Breast epithelium (tissue), 4 donors: ENCODE measurements around the gene BTN3A1. TPM values are rescaled to one million over a fixed set of nuclear protein-coding genes. Genes with fewer than 3 reads are reported as not detected.

ENCODE experiments used
- DNase-seq, 2 donors: peaks; one replicate each; pipeline ENCODE4 v3.0.0-alpha.2; 2019; ENCODE audit warnings: low spot score in 2 of 2
- H3K27ac ChIP-seq, 2 donors: fragments of 200-600 bp; sonication (generic) in 1 of 2; one replicate each; pipeline ENCODE4 v1.5.1; 2016 to 2019; ENCODE audit warnings: mild to moderate bottlenecking in 1 of 2
- H3K27me3 ChIP-seq, 2 donors: fragments of 200-600 bp; sonication (generic) in 1 of 2; one replicate each; pipeline versions ENCODE4 v1.5.1 to v1.6.0; 2017 to 2019; ENCODE audit warnings: control low read depth in 1 of 2, mild to moderate bottlenecking in 1 of 2
- H3K36me3 ChIP-seq: fragments of 200-600 bp; one replicate; pipeline ENCODE4 v1.5.1; 2019
- H3K4me1 ChIP-seq, 2 donors: fragments of 200-600 bp; sonication (generic); one replicate each; pipeline ENCODE4 v1.5.1; 2016 to 2019; ENCODE audit warnings: control low read depth in 1 of 2
- H3K4me3 ChIP-seq, 3 donors: fragments of 200-600 bp; sonication (generic); 1 replicate in 2 of 3; 2 replicates in 1 of 3; pipeline ENCODE4 v1.5.1; 2016 to 2019; ENCODE audit warnings: mild to moderate bottlenecking in 3 of 3, moderate library complexity in 2 of 3
- H3K9me3 ChIP-seq, 2 donors: fragments of 200-600 bp; sonication (generic) in 1 of 2; one replicate each; pipeline ENCODE4 v1.5.1; 2016 to 2019; ENCODE audit warnings: control low read depth in 1 of 2
- POLR2A ChIP-seq: fragments of 450-650 bp; IDR thresholded peaks from one replicate; pipeline ENCODE4 v1.6.1; 2016; ENCODE audit warnings: antibody characterized with exemption, mild to moderate bottlenecking, moderate library complexity
- POLR2AphosphoS5 ChIP-seq, 3 donors: sonication (generic); formaldehyde crosslinking; IDR thresholded peaks; one replicate each; pipeline ENCODE4 v1.6.1; 2017; ENCODE audit warnings: antibody characterized with exemption in 3 of 3
- intact Hi-C: fragments of 100-400 bp; cut with DNase I; formaldehyde crosslinking; loops from one replicate; pipeline ENCODE4 v1.15.1; 2023; ENCODE audit warnings: low total_unique reads
- total RNA-seq, 3 donors: library from RNA; depleted of rRNA; stranded (reverse); fragments of >200 nt; gene quantifications; one replicate each; pipeline ENCODE4 v1.1.0, GENCODE V29; 2016
- TF ChIP-seq, protein P1 (sequence below), 3 donors: fragments of 450-650 bp; IDR thresholded peaks; one replicate each; pipeline ENCODE4 v1.5.1; 2016 to 2017; ENCODE audit warnings: antibody characterized with exemption in 3 of 3, mild to moderate bottlenecking in 3 of 3, moderate library complexity in 3 of 3

BTN3A1 gene
- total RNA-seq, 3 donors from 2014 or later, result 9.1 to 23.4 (median 12.8) TPM

DNA sequence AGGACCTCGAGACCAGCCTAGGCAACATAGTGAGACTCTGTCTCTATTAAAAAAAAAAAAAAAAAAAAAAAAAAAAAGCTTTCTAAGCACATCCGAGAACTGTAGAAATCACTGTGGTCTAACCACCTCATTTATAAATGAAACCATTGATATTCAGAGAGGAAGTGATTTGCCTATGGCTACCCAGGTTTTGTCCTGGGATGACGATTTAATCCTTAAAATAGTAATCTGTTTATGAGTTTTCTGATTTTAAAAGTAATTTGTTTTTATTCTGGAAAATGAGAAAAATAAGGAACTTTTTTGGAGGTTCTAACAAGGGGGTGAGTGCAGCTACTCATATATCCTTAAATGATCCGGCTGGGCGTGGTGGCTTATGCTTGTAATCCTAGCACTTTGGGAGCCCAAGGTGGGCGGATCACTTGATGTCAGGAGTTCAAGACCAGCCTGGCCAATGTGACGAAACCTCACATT is 43.5 kb upstream of the BTN3A1 start:
- Histone ChIP-seq H3K4me1 (no peaks in the 10 kb centered on the region), H3K4me3 (no peak overlapping the region), H3K27me3 (no peaks in the 10 kb centered on the region), H3K9me3 (no peaks in the 10 kb centered on the region), H3K36me3 (no peaks in the 10 kb centered on the region), H3K27ac (no peak overlapping the region)
- intact Hi-C loops, result no loop called here
- TF ChIP-seq, protein P1, sequence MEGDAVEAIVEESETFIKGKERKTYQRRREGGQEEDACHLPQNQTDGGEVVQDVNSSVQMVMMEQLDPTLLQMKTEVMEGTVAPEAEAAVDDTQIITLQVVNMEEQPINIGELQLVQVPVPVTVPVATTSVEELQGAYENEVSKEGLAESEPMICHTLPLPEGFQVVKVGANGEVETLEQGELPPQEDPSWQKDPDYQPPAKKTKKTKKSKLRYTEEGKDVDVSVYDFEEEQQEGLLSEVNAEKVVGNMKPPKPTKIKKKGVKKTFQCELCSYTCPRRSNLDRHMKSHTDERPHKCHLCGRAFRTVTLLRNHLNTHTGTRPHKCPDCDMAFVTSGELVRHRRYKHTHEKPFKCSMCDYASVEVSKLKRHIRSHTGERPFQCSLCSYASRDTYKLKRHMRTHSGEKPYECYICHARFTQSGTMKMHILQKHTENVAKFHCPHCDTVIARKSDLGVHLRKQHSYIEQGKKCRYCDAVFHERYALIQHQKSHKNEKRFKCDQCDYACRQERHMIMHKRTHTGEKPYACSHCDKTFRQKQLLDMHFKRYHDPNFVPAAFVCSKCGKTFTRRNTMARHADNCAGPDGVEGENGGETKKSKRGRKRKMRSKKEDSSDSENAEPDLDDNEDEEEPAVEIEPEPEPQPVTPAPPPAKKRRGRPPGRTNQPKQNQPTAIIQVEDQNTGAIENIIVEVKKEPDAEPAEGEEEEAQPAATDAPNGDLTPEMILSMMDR (IDR thresholded peaks at IDR 0.05), result no peak
- no peak for TF ChIP-seq POLR2A
- no peak for TF ChIP-seq POLR2AphosphoS5 (IDR thresholded peaks at IDR 0.05)
- no peak for DNase-seq

DNA sequence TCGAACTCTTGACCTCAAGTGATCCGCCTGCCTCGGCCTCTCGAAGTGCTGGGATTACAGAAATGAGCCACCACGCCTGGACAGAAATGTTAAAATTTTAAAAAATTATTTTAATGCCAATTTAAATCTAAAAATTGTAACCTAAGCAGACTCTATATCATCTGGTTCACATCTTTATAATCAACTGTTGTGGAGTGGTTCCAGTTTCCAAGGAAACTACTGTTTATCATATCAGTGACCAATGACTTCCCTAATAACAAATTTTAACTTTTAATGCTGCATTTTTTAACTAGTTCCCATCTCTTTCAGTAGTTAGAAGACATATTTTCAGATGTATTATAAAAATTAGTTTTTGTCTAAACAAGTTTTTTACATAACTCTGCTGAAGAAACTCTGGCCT is 42.3 kb upstream of the BTN3A1 start:
- DNase-seq, result no peak
- Histone ChIP-seq H3K27ac (no peak overlapping the region), H3K4me1 (no peaks in the 10 kb centered on the region), H3K27me3 (no peaks in the 10 kb centered on the region), H3K36me3 (no peaks in the 10 kb centered on the region), H3K4me3 (no peak overlapping the region), H3K9me3 (no peaks in the 10 kb centered on the region)
- intact Hi-C loops, result no loop called here
- TF ChIP-seq, protein P1 (IDR thresholded peaks at IDR 0.05), result no peak
- TF ChIP-seq POLR2AphosphoS5 (IDR thresholded peaks at IDR 0.05) (no peak), POLR2A (no peak)

DNA sequence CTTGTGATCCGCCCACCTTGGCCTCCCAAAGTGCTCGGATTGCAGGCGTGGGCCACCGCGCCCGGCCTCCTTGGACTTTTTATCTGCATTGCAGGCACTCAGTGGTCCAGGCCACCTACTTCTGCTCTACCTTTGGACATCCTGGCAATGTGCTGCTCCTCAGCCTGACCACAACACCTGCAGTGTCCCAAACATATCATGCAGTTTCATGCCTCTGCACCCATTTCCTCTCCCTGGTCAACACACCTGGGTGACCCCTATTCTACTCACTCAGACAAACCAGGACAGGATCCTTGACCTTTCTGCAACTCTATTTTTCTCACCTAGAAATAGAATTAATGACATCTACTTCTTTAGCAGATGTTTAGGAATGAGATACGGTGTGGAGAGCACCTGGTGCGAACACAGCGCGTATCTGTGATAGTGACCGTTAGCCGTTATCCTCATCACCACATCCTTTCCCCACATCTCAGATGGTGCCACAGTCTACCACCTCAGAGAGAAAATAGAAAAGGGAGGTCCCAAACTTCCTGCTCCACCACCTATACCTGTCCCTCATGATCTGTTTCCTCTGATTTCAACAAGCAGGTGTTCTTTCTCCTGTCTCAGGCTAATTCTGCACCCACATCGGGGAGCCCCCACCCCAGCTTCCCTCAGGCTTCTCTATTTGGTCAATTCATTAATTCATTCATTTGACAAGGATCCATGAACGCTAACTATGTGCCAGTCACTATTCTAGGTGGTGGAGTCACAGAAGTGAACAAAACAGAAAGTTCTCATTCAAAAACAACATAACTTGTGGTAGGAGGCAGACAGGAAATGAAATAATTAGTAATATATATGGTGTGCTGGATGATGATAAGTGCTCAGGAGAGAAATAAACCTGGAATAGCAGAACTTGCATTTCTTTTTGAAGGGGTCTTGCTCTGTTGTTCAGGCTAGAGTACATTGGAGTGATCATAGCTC is 41.3 kb upstream of the BTN3A1 start:
- no peak overlapping the region for H3K4me3 ChIP-seq
- no peaks in the 10 kb centered on the region for H3K27me3 ChIP-seq
- H3K36me3 ChIP-seq, result no peaks in the 10 kb centered on the region
- DNase-seq, result no peak
- no peak overlapping the region for H3K27ac ChIP-seq
- no peaks in the 10 kb centered on the region for H3K4me1 ChIP-seq
- TF ChIP-seq, protein P1 (IDR thresholded peaks at IDR 0.05), result no peak
- H3K9me3 ChIP-seq, result no peaks in the 10 kb centered on the region
- intact Hi-C loops, result no loop called here

DNA sequence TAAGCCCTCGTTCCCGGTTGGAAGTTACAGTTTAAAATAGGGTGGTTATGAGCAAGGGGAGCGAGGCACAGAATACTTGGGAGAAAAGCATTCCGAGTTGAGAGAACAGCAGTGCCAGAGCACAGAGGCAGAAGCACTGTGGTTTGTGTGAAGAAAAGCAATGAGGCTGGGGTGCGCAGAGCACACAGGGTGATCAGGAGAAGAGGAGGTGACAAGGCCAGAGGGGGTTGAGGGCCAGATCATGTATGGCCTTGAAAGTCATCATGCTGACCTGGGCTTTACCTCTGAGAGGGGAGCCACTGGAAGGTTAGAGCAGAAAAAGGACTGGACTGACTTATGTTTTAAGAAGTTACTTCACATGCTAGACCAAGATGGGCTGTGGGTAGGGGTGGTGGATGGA is 40.5 kb upstream of the BTN3A1 start:
- intact Hi-C loops, result no loop called here
- no peak for DNase-seq
- no peaks in the 10 kb centered on the region for H3K27me3 ChIP-seq
- H3K27ac ChIP-seq, result no peak overlapping the region
- H3K4me3 ChIP-seq, result no peak overlapping the region
- H3K9me3 ChIP-seq, result no peaks in the 10 kb centered on the region
- no peaks in the 10 kb centered on the region for H3K36me3 ChIP-seq
- no peaks in the 10 kb centered on the region for H3K4me1 ChIP-seq
- TF ChIP-seq POLR2AphosphoS5 (IDR thresholded peaks at IDR 0.05) (no peak), POLR2A (no peak)
- TF ChIP-seq, protein P1 (IDR thresholded peaks at IDR 0.05), result no peak

DNA sequence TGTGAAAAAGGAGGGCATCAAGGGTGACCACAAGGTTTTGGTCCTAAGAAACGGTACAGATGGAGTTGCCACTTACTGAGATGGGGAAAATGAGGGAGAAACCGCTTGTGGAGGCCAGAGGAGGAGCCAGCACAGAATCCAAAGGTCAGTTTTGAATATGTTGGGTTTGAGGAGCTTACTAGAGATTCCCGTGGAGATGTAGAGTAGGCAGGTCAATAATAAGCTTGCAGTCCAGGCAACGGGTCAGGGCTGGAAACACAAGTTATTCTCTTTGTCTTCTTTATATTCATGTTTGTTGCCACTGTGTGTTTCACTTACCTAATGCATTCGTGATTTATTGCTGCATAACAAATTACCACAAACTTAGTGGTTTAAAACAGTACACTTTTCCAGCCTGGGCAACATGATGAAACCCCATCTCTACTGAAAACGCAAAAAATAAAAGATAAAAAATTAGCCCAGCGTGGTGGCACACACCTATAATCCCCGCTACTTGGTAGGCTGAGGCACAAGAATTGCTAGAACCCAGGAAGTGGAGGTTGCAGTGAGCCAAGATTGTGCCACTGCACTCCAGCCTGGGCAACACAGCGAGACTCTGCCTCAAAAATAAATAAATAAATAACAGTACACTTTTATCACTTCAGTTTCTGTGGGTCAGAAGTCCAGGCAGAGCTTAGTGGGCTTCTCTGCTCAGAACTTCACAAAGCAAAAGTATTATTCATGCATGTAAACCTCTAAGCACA is 39.8 kb upstream of the BTN3A1 start:
- intact Hi-C loops, result no loop called here
- TF ChIP-seq POLR2AphosphoS5 (IDR thresholded peaks at IDR 0.05) (no peak), POLR2A (no peak)
- TF ChIP-seq, protein P1 (IDR thresholded peaks at IDR 0.05), result no peak
- no peaks in the 10 kb centered on the region for H3K36me3 ChIP-seq

More for the DNA sequence above, 39.8 kb upstream of the BTN3A1 start:
- H3K4me1 ChIP-seq, result no peaks in the 10 kb centered on the region
- no peak overlapping the region for H3K27ac ChIP-seq
- H3K9me3 ChIP-seq, result no peaks in the 10 kb centered on the region
- DNase-seq, result no peak
- no peak overlapping the region for H3K4me3 ChIP-seq
- no peaks in the 10 kb centered on the region for H3K27me3 ChIP-seq
